Measurements from ENCODE around the gene PLOD1. TPM values are rescaled to one million over a fixed set of nuclear protein-coding genes. Genes with fewer than 3 reads are reported as not detected.

Gene PLOD1
- total RNA-seq, 1 experiment from 2014 or later: 64.1 TPM

DNA sequence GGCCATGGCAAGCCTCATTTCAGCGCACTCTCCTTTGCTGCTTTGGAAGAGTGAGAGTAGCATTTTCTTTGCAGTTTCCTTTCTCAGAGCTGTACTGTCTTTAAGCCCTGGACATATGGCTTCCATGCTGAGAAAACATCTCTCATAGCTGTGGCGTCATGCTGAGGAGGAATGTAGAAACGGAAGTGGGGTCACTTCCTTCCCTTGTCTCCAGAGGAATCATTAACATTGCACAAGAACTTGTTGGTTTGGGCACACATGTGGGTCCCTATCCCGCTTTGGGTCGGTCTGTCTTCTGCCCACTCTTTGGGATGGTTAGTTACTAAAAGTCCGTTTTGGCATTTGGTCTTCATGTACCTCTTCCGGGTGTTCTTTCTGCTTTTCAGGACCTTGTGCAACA, 51.3 kb downstream of the PLOD1 start:
- peaks cover 28% of the 10 kb centered on the region for H3K4me1 ChIP-seq (replicated peaks; ENCODE audit: insufficient read depth)
- no peaks in the 10 kb centered on the region for H3K9me2 ChIP-seq (ENCODE audit: insufficient read depth)
- no peak for DNase-seq
- no peak overlapping the region for H3K4me2 ChIP-seq
- H4K20me1 ChIP-seq (ENCODE audit: insufficient read depth): peaks cover 4% of the 10 kb centered on the region; the same call in 1 of the 2 replicates
- no peak overlapping the region for H2AFZ ChIP-seq
- peaks cover 16% of the 10 kb centered on the region; the same call in 1 of the 2 replicates for H3F3A ChIP-seq (ENCODE audit: insufficient read depth, low read depth)
- H3K79me2 ChIP-seq (ENCODE audit: low read depth): peaks cover 44% of the 10 kb centered on the region
- H3K27ac ChIP-seq: no peak overlapping the region
- ChIA-PET POLR2A (ENCODE audit: unreplicated experiment) (no interaction called here), CTCF (no interaction called here)
- no peaks in the 10 kb centered on the region for H3K9me3 ChIP-seq (ENCODE audit: insufficient read depth, low read depth)
- no peak for TF ChIP-seq EZH2 (IDR thresholded peaks at IDR 0.05; ENCODE audit: low read depth)
- TF ChIP-seq, protein P1, sequence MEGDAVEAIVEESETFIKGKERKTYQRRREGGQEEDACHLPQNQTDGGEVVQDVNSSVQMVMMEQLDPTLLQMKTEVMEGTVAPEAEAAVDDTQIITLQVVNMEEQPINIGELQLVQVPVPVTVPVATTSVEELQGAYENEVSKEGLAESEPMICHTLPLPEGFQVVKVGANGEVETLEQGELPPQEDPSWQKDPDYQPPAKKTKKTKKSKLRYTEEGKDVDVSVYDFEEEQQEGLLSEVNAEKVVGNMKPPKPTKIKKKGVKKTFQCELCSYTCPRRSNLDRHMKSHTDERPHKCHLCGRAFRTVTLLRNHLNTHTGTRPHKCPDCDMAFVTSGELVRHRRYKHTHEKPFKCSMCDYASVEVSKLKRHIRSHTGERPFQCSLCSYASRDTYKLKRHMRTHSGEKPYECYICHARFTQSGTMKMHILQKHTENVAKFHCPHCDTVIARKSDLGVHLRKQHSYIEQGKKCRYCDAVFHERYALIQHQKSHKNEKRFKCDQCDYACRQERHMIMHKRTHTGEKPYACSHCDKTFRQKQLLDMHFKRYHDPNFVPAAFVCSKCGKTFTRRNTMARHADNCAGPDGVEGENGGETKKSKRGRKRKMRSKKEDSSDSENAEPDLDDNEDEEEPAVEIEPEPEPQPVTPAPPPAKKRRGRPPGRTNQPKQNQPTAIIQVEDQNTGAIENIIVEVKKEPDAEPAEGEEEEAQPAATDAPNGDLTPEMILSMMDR (conservative IDR thresholded peaks at IDR 0.05): no peak
- no peak overlapping the region for H3K4me3 ChIP-seq
- no TSS peak for BruUV-seq (replicated peaks)
- H3K36me3 ChIP-seq (ENCODE audit: low read depth): 0 out of 2 replicates have a peak, but pooled peaks cover 4% of the 10 kb centered on the region
- intact Hi-C loops (cut with micrococcal nuclease; ENCODE audit: unreplicated experiment): no loop called here
- H3K27me3 ChIP-seq (ENCODE audit: insufficient read depth, low read depth): no peaks in the 10 kb centered on the region

DNA sequence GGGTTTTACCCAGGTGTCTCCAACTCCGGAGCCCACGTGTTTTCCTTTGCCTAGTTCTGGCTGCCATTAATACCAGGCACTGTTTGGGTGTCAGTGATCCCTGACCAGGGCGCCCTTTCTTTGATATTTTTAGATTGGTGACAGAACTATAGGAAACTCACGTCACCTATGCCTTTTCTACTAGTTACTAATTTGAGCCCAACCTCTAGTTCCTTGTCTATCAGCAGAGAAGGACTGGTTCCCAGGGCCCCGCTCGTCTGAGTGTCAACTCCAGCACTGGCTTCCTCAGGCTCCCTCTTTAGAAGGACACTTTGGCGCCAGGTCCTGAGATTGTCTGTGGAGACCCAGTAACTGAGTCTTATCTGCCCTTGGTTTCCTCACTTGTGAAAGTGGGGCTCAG, 55.2 kb downstream of the PLOD1 start:
- Histone ChIP-seq H3K4me3 (no peak overlapping the region), H4K20me1 (ENCODE audit: insufficient read depth) (no peaks in the 10 kb centered on the region), H3K27ac (peak overlapping the region; percentile 68), H3F3A (ENCODE audit: insufficient read depth, low read depth) (no peaks in the 10 kb centered on the region), H3K9me3 (ENCODE audit: insufficient read depth, low read depth) (no peaks in the 10 kb centered on the region), H3K79me2 (ENCODE audit: low read depth) (peaks cover 8% of the 10 kb centered on the region; the same call in 1 of the 2 replicates), H2AFZ (no peak overlapping the region), H3K27me3 (ENCODE audit: insufficient read depth, low read depth) (no peaks in the 10 kb centered on the region), H3K36me3 (ENCODE audit: low read depth) (0 out of 2 replicates have a peak, but pooled peaks cover 4% of the 10 kb centered on the region), H3K4me2 (no peak overlapping the region), H3K9me2 (ENCODE audit: insufficient read depth) (no peaks in the 10 kb centered on the region), H3K4me1 (replicated peaks; ENCODE audit: insufficient read depth) (peaks cover 9% of the 10 kb centered on the region; the same call in 1 of the 2 replicates)
- ChIA-PET POLR2A (ENCODE audit: unreplicated experiment) (no interaction called here), CTCF (no interaction called here)
- TSS peak; percentile 59 for BruUV-seq (replicated peaks)
- DNase-seq: no peak
- TF ChIP-seq, protein P1 (conservative IDR thresholded peaks at IDR 0.05): no peak
- no peak for TF ChIP-seq EZH2 (IDR thresholded peaks at IDR 0.05; ENCODE audit: low read depth)
- intact Hi-C loops (cut with micrococcal nuclease; ENCODE audit: unreplicated experiment): no loop called here

DNA sequence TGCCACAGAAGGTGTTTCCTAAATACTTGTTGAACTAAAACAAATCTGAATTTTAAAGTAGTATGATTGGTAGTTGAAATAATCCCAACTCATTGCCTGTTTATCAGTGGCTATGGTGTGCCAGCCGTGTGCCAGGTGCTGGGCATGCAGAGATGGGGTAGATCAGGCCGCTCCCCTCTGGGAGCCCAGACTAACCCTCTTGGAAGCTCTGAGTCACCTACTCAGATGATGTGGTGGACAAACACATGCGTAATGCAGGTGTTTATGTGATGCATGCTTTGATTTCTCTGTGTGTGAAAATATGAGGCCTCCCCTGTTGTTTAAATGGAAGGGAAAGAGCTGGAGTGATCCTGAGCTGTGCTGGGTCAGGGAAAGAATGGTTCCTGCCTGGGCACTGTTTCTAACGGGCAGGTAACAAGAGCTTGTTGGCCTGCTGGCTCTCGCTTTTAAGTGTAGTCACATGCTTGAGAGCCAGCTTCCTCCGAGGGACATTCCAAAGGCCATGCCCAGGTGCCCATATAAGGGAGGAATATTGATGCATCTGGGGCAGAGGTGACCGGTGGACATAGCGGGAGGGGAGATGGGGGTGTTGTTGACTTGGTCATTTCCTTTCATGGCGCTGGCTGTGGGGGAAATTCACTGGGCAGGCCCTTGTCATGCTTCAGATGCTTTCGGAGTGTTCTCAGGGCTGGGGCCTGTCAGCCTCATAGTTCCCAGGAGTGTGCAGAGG, 56.0 kb downstream of the PLOD1 start:
- Histone ChIP-seq H3K4me1 (replicated peaks; ENCODE audit: insufficient read depth) (peaks cover 9% of the 10 kb centered on the region; the same call in 1 of the 2 replicates), H3K9me2 (ENCODE audit: insufficient read depth) (no peaks in the 10 kb centered on the region), H3K4me3 (no peak overlapping the region), H3K27ac (peak overlapping the region; percentile 68), H3K27me3 (ENCODE audit: insufficient read depth, low read depth) (no peaks in the 10 kb centered on the region), H3F3A (ENCODE audit: insufficient read depth, low read depth) (no peaks in the 10 kb centered on the region), H3K36me3 (ENCODE audit: low read depth) (0 out of 2 replicates have a peak, but pooled peaks cover 4% of the 10 kb centered on the region), H2AFZ (no peak overlapping the region), H3K9me3 (ENCODE audit: insufficient read depth, low read depth) (no peaks in the 10 kb centered on the region), H4K20me1 (ENCODE audit: insufficient read depth) (no peaks in the 10 kb centered on the region), H3K4me2 (no peak overlapping the region), H3K79me2 (ENCODE audit: low read depth) (0 out of 2 replicates have a peak, but pooled peaks cover 3% of the 10 kb centered on the region)
- peak in 1 of 2 experiments; percentile 37 for DNase-seq
- ChIA-PET CTCF (interaction anchor here (0.8 kb wide), 1 partner anchor 11 kb away, joined by 3 read pairs; no protein-coding TSS in a partner anchor), POLR2A (ENCODE audit: unreplicated experiment) (interaction anchor here (0.6 to 0.7 kb wide), 3 partner anchors 9 to 1389 kb away, joined by 4 to 9 read pairs (median 5); no protein-coding TSS in a partner anchor)
- intact Hi-C loops (cut with micrococcal nuclease; ENCODE audit: unreplicated experiment): no loop called here
- no TSS peak for BruUV-seq (replicated peaks)
- no peak for TF ChIP-seq EZH2 (IDR thresholded peaks at IDR 0.05; ENCODE audit: low read depth)
- TF ChIP-seq, protein P1 (conservative IDR thresholded peaks at IDR 0.05): no peak
